GM23248 (cell line): Measurements from ENCODE around the gene SLC2A5.

Experiments
- EZH2 ChIP-seq: fragments of 200-600 bp; sonication (generic); IDR thresholded peaks from 2 replicates; pipeline ENCODE4 v1.6.1; 2018; ENCODE audit warnings: antibody characterized with exemption, mild to moderate bottlenecking; ENCODE audit not compliant: insufficient read depth, poor library complexity, severe bottlenecking
- EZH2phosphoT487 ChIP-seq: fragments of 200-600 bp; sonication (generic); IDR thresholded peaks from 2 replicates; pipeline ENCODE4 v1.6.1; 2018; ENCODE audit warnings: antibody characterized with exemption, moderate library complexity, mild to moderate bottlenecking, low read depth; ENCODE audit not compliant: insufficient read depth

DNA sequence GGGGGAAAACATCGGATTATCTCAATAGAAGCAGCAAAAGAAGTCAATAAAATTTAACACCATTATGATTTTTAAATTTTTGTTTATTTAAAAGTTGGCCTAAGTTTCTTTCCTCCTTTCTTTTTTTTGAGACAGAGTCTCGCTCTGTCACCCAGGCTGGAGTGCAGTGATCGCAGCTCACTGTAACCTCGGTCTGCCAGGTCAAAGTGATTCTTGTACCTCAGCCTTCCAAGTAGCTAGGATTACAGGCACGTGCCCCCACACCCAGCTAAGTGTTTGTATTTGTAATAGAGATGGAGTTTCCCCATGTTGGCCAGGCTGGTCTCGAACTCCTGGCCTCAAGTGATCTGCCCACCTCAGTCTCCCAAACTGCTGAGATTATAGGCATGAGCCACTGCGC lies 20.9 kb downstream of the SLC2A5 start:
- TF ChIP-seq EZH2phosphoT487: no peak
- TF ChIP-seq EZH2: no peak
